ENCODE measurements around the gene PTPN14.

DNA sequence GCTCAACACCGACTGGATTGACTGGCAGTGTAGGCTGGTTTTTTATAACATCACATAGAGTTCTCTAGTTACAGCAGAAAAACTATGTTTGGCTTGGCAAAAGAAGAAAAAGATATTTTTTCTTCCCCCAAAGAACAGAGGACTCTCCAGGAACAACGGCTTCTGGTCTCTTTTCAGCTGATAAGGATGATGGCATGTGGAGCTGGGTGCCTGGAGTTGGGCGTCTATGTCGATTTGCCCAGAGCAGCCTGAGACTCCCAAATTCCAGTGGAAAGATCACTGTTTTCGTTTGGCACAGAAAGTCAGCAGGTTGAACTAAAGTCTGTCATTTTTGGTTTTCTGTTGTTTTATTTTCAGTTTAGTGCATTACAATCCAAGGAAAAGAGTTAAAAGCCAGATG is 179.3 kb downstream of the PTPN14 start:
- TF ChIP-seq, protein P1, sequence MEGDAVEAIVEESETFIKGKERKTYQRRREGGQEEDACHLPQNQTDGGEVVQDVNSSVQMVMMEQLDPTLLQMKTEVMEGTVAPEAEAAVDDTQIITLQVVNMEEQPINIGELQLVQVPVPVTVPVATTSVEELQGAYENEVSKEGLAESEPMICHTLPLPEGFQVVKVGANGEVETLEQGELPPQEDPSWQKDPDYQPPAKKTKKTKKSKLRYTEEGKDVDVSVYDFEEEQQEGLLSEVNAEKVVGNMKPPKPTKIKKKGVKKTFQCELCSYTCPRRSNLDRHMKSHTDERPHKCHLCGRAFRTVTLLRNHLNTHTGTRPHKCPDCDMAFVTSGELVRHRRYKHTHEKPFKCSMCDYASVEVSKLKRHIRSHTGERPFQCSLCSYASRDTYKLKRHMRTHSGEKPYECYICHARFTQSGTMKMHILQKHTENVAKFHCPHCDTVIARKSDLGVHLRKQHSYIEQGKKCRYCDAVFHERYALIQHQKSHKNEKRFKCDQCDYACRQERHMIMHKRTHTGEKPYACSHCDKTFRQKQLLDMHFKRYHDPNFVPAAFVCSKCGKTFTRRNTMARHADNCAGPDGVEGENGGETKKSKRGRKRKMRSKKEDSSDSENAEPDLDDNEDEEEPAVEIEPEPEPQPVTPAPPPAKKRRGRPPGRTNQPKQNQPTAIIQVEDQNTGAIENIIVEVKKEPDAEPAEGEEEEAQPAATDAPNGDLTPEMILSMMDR (IDR thresholded peaks at IDR 0.05; ENCODE audit: insufficient read depth, low read length), result no peak
- no peak for TF ChIP-seq POLR2AphosphoS5 (IDR thresholded peaks at IDR 0.05; ENCODE audit: low read depth)
